GM21515 (cell line): ENCODE results near the gene PLB1.

Experiments used
- ATAC-seq: cut with Tn5 transposase; IDR thresholded peaks from one replicate; pipeline ENCODE4 v1.9.1; 2021; ENCODE audit not compliant: unreplicated experiment

PLB1 gene

GRCh38 chr2:28587526-28588291 lies 91.8 kb downstream of the PLB1 start:
- ATAC-seq = no peak

GRCh38 chr2:28588292-28588670 lies 92.4 kb downstream of the PLB1 start:
- no peak for ATAC-seq

- no peak for ATAC-seq
Measured at GRCh38 chr2:28589746-28590463, 94.0 kb downstream of the PLB1 start.

GRCh38 chr2:28590496-28591301 lies 94.8 kb downstream of the PLB1 start:
- no peak for ATAC-seq

GRCh38 chr2:28591711-28592335 lies 96.0 kb downstream of the PLB1 start:
- ATAC-seq = no peak

GRCh38 chr2:28592481-28592880 lies 96.6 kb downstream of the PLB1 start:
- ATAC-seq = no peak

GRCh38 chr2:28593160-28593755 lies 97.4 kb downstream of the PLB1 start:
- no peak for ATAC-seq

- peak; percentile 14 for ATAC-seq
Measured at GRCh38 chr2:28594000-28594331, 98.1 kb downstream of the PLB1 start.

GRCh38 chr2:28594332-28595108 lies 98.7 kb downstream of the PLB1 start:
- ATAC-seq = peak; percentile 60

GRCh38 chr2:28595323-28595722 lies 99.5 kb downstream of the PLB1 start:
- no peak for ATAC-seq

GRCh38 chr2:28598484-28598883 lies 102.6 kb downstream of the PLB1 start:
- ATAC-seq = no peak

- ATAC-seq = no peak
Measured at GRCh38 chr2:28600181-28600580, 104.3 kb downstream of the PLB1 start.

GRCh38 chr2:28601616-28602015 lies 105.8 kb downstream of the PLB1 start:
- ATAC-seq = no peak

- ATAC-seq = no peak
Measured at GRCh38 chr2:28602136-28602660, 106.3 kb downstream of the PLB1 start.

- ATAC-seq = no peak
Measured at GRCh38 chr2:28602751-28603639, 107.1 kb downstream of the PLB1 start.

GRCh38 chr2:28603821-28604220 lies 108.0 kb downstream of the PLB1 start:
- no peak for ATAC-seq

GRCh38 chr2:28604284-28604843 lies 108.5 kb downstream of the PLB1 start:
- no peak for ATAC-seq

- ATAC-seq = no peak
Measured at GRCh38 chr2:28606986-28607441, 111.2 kb downstream of the PLB1 start.
